Thyroid gland (tissue), 4 donors: ENCODE data around the gene HIVEP3.

Experiments
- CTCF ChIP-seq, 6 experiments: fragments of 200-600 bp in 3 of 6; fragments of 450-650 bp in 3 of 6; sonication (generic) in 3 of 6; IDR thresholded peaks; one replicate each; pipeline ENCODE4 v1.5.1; 2016 to 2019; ENCODE audit warnings: antibody characterized with exemption in 6 of 6, mild to moderate bottlenecking in 2 of 6, inconsistent platforms in 1 of 6, moderate library complexity in 1 of 6
- POLR2A ChIP-seq, 2 donors: fragments of 450-650 bp; IDR thresholded peaks; one replicate each; pipeline ENCODE4 v1.6.1; 2017; ENCODE audit warnings: antibody characterized with exemption in 2 of 2, mild to moderate bottlenecking in 2 of 2, moderate library complexity in 1 of 2

DNA sequence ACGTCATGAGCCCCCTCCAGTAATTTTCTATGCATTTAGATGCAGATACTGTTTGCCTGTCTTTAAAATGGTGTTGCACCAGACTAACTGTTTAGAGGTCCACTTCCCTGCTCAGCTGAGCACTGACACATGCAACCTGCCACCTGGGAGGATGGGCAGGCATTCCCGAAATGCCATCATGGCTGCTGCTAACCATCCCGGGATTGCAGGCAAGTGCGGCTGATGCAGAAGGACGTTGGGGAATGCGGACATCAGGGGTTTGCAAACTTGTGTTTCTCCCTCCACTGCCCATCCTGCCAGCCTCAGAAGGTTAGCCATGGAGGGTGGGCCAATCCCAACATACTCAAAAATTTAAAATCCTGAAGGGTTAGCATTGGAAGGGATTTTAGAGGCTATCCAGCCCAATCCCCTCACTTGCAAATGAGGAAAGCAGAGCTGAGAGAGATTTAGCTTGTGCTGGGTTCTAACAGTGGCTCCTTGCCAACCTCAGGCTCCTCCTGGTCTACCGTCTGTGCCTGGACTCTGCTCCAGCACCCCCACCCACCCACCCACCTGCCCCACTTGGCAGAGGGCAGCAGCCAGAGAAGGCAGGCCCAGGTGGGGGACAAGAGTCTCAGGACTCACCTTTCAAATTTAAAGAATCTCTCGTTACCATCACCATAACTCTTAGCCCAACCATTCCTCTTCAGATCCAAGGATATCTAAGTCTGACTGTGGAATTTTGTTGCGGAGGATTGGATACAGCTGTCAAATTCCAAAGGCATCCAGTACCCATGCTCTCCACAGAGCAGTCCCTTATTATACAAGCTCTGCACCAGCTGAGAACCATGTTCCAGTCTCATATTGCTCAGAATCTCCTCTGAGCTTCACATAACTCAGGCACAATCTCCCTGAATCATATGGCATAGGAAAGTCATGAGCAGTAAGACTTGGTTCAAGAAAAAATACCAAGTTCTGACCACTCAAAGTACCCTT is 34.2 kb downstream of the HIVEP3 start:
- no peak for TF ChIP-seq CTCF (IDR thresholded peaks at IDR 0.05)
- no peak for TF ChIP-seq POLR2A (IDR thresholded peaks at IDR 0.05)
